Endothelial cell of umbilical vein (primary cell): Measurements from ENCODE around the gene ZC3H7A. TPM values are rescaled to one million over a fixed set of nuclear protein-coding genes. Genes with fewer than 3 reads are reported as not detected.

Experiments used
- BruUV-seq: library from RNA; stranded (reverse); fragments of 400-500 nt; replicated peaks from 2 replicates; lab custom pipeline; 2021; lab: Mats Ljungman, UMichigan
- CTCF ChIA-PET: fragments of 300-600, 350-600 bp; sonication (Branson Sonifier 250); formaldehyde crosslinking; loops from one replicate; lab custom pipeline; 2021; ENCODE audit warnings: antibody characterized with exemption, inconsistent platforms; lab: Charles Lee
- POLR2A ChIA-PET: fragments of 300-600, 350-600 bp; sonication (Branson Sonifier 250); formaldehyde crosslinking; loops from one replicate; lab custom pipeline; 2021; ENCODE audit warnings: antibody characterized with exemption, inconsistent platforms; lab: Charles Lee
- DNase-seq: peaks from one replicate; pipeline ENCODE4 v3.0.0-alpha.2; 2011; ENCODE audit warnings: low read depth, low spot score
- FAIRE-seq: peaks from 2 replicates; lab custom pipeline; 2011; peaks lifted over from hg19 to GRCh38; lab: Jason Lieb, UNC
- H2AFZ ChIP-seq: 2 replicates; pipeline ENCODE4 v1.6.0; 2012; ENCODE audit warnings: low read depth, low read length, control low read depth, inconsistent platforms
- H3K27ac ChIP-seq: 2 replicates; pipeline ENCODE4 v1.5.1; 2011; ENCODE audit warnings: low read depth, mild to moderate bottlenecking, control low read depth, low read length, moderate library complexity; ENCODE audit not compliant: insufficient read depth
- H3K27me3 ChIP-seq, 2 experiments: 2 replicates each; pipeline versions ENCODE4 v1.6.0 to v1.6.1; 2011; ENCODE audit warnings: low read length in 2 of 2, mixed read lengths in 1 of 2; ENCODE audit not compliant: control insufficient read depth in 2 of 2, insufficient read depth in 2 of 2
- H3K36me3 ChIP-seq, 2 experiments: 2 replicates in 1 of 2; 3 replicates in 1 of 2; pipeline ENCODE4 v1.5.1; 2011; ENCODE audit warnings: low read length in 2 of 2, mild to moderate bottlenecking in 1 of 2, moderate library complexity in 1 of 2; ENCODE audit not compliant: control insufficient read depth in 2 of 2, insufficient read depth in 2 of 2; ENCODE audit errors: extremely low read depth in 1 of 2
- H3K4me1 ChIP-seq: 3 replicates; pipeline ENCODE4 v1.5.1; 2011; ENCODE audit warnings: mild to moderate bottlenecking, low read length; ENCODE audit not compliant: control insufficient read depth, insufficient read depth; ENCODE audit errors: extremely low read depth
- H3K4me2 ChIP-seq: 2 replicates; pipeline ENCODE4 v1.6.1; 2011; ENCODE audit warnings: low read length, control low read depth, mixed read lengths; ENCODE audit not compliant: insufficient read depth
- H3K4me3 ChIP-seq, 3 experiments: fragments of 200-600 bp in 1 of 3; sonication (generic), shearing (Covaris generic) in 1 of 3; replicated peaks in 1 of 3; 2 replicates each; pipeline ENCODE4 v1.5.1; 2011 to 2016; ENCODE audit warnings: control low read depth in 3 of 3, low read length in 3 of 3, mild to moderate bottlenecking in 2 of 3, inconsistent platforms in 1 of 3, low read depth in 1 of 3, moderate library complexity in 1 of 3; ENCODE audit not compliant: insufficient read depth in 1 of 3
- H3K79me2 ChIP-seq: 2 replicates; pipeline ENCODE4 v1.6.0; 2012; ENCODE audit warnings: low read length, inconsistent platforms; ENCODE audit not compliant: control insufficient read depth, insufficient read depth
- H3K9ac ChIP-seq: replicated peaks from 2 replicates; pipeline ENCODE3; 2011; ENCODE audit warnings: low read length, control low read depth; ENCODE audit not compliant: insufficient read depth; ENCODE audit errors: extremely low read depth
- H3K9me1 ChIP-seq: replicated peaks from 3 replicates; pipeline ENCODE4 v1.6.0; 2011; ENCODE audit warnings: mild to moderate bottlenecking, low read length; ENCODE audit not compliant: control insufficient read depth, insufficient read depth; ENCODE audit errors: extremely low read depth
- H3K9me3 ChIP-seq: replicated peaks from 2 replicates; pipeline ENCODE4 v1.5.1; 2012; ENCODE audit warnings: low read length, inconsistent platforms; ENCODE audit not compliant: control insufficient read depth, insufficient read depth
- H4K20me1 ChIP-seq: replicated peaks from 2 replicates; pipeline ENCODE3; 2011; ENCODE audit warnings: mild to moderate bottlenecking, low read length; ENCODE audit not compliant: control insufficient read depth, insufficient read depth; ENCODE audit errors: extremely low read depth
- EZH2 ChIP-seq: IDR thresholded peaks from 2 replicates; pipeline ENCODE4 v1.6.1; 2012; ENCODE audit warnings: borderline replicate concordance, low read depth, mild to moderate bottlenecking, moderate library complexity, low read length, inconsistent platforms; ENCODE audit not compliant: severe bottlenecking
- FOS ChIP-seq: IDR thresholded peaks from 2 replicates; pipeline ENCODE4 v1.6.1; 2011; ENCODE audit warnings: mild to moderate bottlenecking, low read length, moderate library complexity, borderline replicate concordance; ENCODE audit not compliant: insufficient read depth
- GATA2 ChIP-seq: IDR thresholded peaks from 2 replicates; pipeline ENCODE4 v1.7.0; 2011; ENCODE audit warnings: low read depth, mild to moderate bottlenecking, moderate library complexity, mixed read lengths, low read length; ENCODE audit not compliant: insufficient read length, insufficient read depth
- JUN ChIP-seq: IDR thresholded peaks from 2 replicates; pipeline ENCODE4 v1.6.1; 2011; ENCODE audit warnings: borderline replicate concordance, low read depth; ENCODE audit not compliant: insufficient read length, insufficient read depth
- MYC ChIP-seq: IDR thresholded peaks from one replicate; pipeline ENCODE4 v1.6.1; 2011; ENCODE audit warnings: mild to moderate bottlenecking, low read depth, low read length
- POLR2A ChIP-seq: IDR thresholded peaks from 2 replicates; pipeline ENCODE4 v1.6.1; 2012; ENCODE audit warnings: low read depth, mild to moderate bottlenecking, control low read depth, low read length
- POLR2AphosphoS5 ChIP-seq: IDR thresholded peaks from 2 replicates; pipeline ENCODE4 v1.6.1; 2012; ENCODE audit warnings: low read depth, mild to moderate bottlenecking, control low read depth, low read length, moderate library complexity; ENCODE audit not compliant: insufficient read depth
- dilution Hi-C: fragments of 300-500 bp; cut with MboI; formaldehyde crosslinking; loops from one replicate; pipeline ENCODE4 v1.15.0; 2019; ENCODE audit warnings: low sequenced_read_pairs; ENCODE audit not compliant: extremely low pct_ligation_motif_present
- intact Hi-C: fragments of 100-400 bp; cut with micrococcal nuclease; formaldehyde crosslinking; loops from one replicate; pipeline ENCODE4 v1.10.0; 2022
- polyA plus RNA-seq, 4 experiments: library from polyadenylated mRNA; depleted of rRNA in 3 of 4; stranded (reverse) in 3 of 4; unstranded in 1 of 4; fragments of >200 nt; gene quantifications; 2 replicates each; pipeline versions ENCODE4 v1.2.1 to v1.2.3, GENCODE V29; 2011 to 2012; ENCODE audit warnings: missing spikeins in 1 of 4
- small RNA-seq: library from RNA; depleted of rRNA; stranded (forward); fragments of <200 nt; gene quantifications from one replicate; pipeline ENCODE3, GENCODE V24; 2012; ENCODE audit warnings: low replicate concordance, low read depth; ENCODE audit not compliant: insufficient read depth, insufficient read length
- total RNA-seq: library from RNA; stranded (reverse); gene quantifications from 2 replicates; pipeline ENCODE4 v1.2.3, GENCODE V29; 2021
- TF ChIP-seq, protein P1 (sequence below): IDR thresholded peaks from 2 replicates; pipeline ENCODE4 v1.6.1; 2011; ENCODE audit not compliant: insufficient read depth, insufficient read length
- TF ChIP-seq, protein P2 (sequence below), 2 donors: IDR thresholded peaks; 1 replicate in 1 of 2; 2 replicates in 1 of 2; pipeline ENCODE4 v1.5.1; 2011; ENCODE audit warnings: low read length in 2 of 2, mild to moderate bottlenecking in 2 of 2, moderate library complexity in 2 of 2, control low read depth in 1 of 2, inconsistent platforms in 1 of 2, low read depth in 1 of 2; ENCODE audit not compliant: insufficient read depth in 1 of 2; ENCODE audit errors: extremely low read depth in 1 of 2

ZC3H7A gene
- total and polyA plus RNA-seq, 2 donors (not counting 3 experiments of a cell fraction or from before 2014, with no cell fraction given) = 44.1 to 78.0 TPM

GRCh38 chr16:11705311-11706025 is 91.6 kb downstream of the ZC3H7A start:
- dilution Hi-C loops = no loop called here

More at GRCh38 chr16:11705311-11706025, 91.6 kb downstream of the ZC3H7A start:
- ChIA-PET POLR2A (no interaction called here), CTCF (interaction anchor here (1.1 kb wide), 1 partner anchor 9 kb away, joined by 5 read pairs; no protein-coding TSS in a partner anchor)
- H3K9ac ChIP-seq = no peak overlapping the region
- H3K4me3 ChIP-seq = no peak overlapping the region
- no TSS peak for BruUV-seq
- H3K4me1 ChIP-seq = no peaks in the 10 kb centered on the region
- no peak overlapping the region for H3K4me2 ChIP-seq
- no peaks in the 10 kb centered on the region for H3K27me3 ChIP-seq
- H3K36me3 ChIP-seq = peaks cover under 1 to 9% of the 10 kb centered on the region in 2 experiments
- no peaks in the 10 kb centered on the region for H4K20me1 ChIP-seq
- H3K9me3 ChIP-seq = no peaks in the 10 kb centered on the region
- intact Hi-C loops = no loop called here
- no peak for FAIRE-seq
- H2AFZ ChIP-seq = no peak overlapping the region
- peaks cover 5% of the 10 kb centered on the region for H3K79me2 ChIP-seq
- H3K9me1 ChIP-seq = no peaks in the 10 kb centered on the region
- no peak for DNase-seq
- TF ChIP-seq MYC (no peak), FOS (no peak), POLR2AphosphoS5 (no peak), POLR2A (no peak), EZH2 (no peak), JUN (no peak), GATA2 (no peak)
- TF ChIP-seq, protein P1, sequence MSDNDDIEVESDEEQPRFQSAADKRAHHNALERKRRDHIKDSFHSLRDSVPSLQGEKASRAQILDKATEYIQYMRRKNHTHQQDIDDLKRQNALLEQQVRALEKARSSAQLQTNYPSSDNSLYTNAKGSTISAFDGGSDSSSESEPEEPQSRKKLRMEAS = no peak
- TF ChIP-seq, protein P2, sequence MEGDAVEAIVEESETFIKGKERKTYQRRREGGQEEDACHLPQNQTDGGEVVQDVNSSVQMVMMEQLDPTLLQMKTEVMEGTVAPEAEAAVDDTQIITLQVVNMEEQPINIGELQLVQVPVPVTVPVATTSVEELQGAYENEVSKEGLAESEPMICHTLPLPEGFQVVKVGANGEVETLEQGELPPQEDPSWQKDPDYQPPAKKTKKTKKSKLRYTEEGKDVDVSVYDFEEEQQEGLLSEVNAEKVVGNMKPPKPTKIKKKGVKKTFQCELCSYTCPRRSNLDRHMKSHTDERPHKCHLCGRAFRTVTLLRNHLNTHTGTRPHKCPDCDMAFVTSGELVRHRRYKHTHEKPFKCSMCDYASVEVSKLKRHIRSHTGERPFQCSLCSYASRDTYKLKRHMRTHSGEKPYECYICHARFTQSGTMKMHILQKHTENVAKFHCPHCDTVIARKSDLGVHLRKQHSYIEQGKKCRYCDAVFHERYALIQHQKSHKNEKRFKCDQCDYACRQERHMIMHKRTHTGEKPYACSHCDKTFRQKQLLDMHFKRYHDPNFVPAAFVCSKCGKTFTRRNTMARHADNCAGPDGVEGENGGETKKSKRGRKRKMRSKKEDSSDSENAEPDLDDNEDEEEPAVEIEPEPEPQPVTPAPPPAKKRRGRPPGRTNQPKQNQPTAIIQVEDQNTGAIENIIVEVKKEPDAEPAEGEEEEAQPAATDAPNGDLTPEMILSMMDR (IDR thresholded peaks at IDR 0.05; ENCODE audit: extremely low read depth in 1 of 2, insufficient read depth in 1 of 2, low read depth in 1 of 2, low read length in 2 of 2) = no peak
- no peak overlapping the region for H3K27ac ChIP-seq

Small RNA genes lying within 50 kb of the gene (small RNA-seq; reads per million reads assigned to genes)
- not detected for gene RF00017

Other genes starting within 250 kb of the ZC3H7A start
- 15.2 and 17.4 TPM in 2 replicates for gene LITAF, start 210.3 kb downstream of the ZC3H7A start, total RNA-seq
- 27.2 and 36.1 TPM in 2 replicates for gene LITAF, start 210.3 kb downstream of the ZC3H7A start, polyA plus RNA-seq
- gene SNN, start 128.8 kb downstream of the ZC3H7A start, total RNA-seq = 20.7 and 24.1 TPM in 2 replicates
- gene SNN, start 128.8 kb downstream of the ZC3H7A start, polyA plus RNA-seq = 17.7 and 19.1 TPM in 2 replicates
- gene TXNDC11, start 54.4 kb downstream of the ZC3H7A start, total RNA-seq = 37.1 and 42.5 TPM in 2 replicates
- gene TXNDC11, start 54.4 kb downstream of the ZC3H7A start, polyA plus RNA-seq = 66.0 and 66.8 TPM in 2 replicates
- 127 and 132 TPM in 2 replicates for gene RSL1D1, start 54.3 kb upstream of the ZC3H7A start, total RNA-seq
- 9.5 and 17.0 TPM in 2 replicates for gene RSL1D1, start 54.3 kb upstream of the ZC3H7A start, polyA plus RNA-seq
- gene GSPT1, start 118.7 kb upstream of the ZC3H7A start, total RNA-seq = 137 and 152 TPM in 2 replicates
- 31.2 and 40.3 TPM in 2 replicates for gene GSPT1, start 118.7 kb upstream of the ZC3H7A start, polyA plus RNA-seq
- gene NPIPB2, start 144.8 kb upstream of the ZC3H7A start, total RNA-seq = 11.7 and 15.4 TPM in 2 replicates
- gene NPIPB2, start 144.8 kb upstream of the ZC3H7A start, polyA plus RNA-seq = 5.8 and 8.7 TPM in 2 replicates
- gene TNFRSF17, start 168.0 kb upstream of the ZC3H7A start, total RNA-seq = not detected in 2 replicates
- gene TNFRSF17, start 168.0 kb upstream of the ZC3H7A start, polyA plus RNA-seq = not detected in 2 replicates
- 18.2 and 20.3 TPM in 2 replicates for gene SNX29, start 179.5 kb upstream of the ZC3H7A start, total RNA-seq
- 4.1 and 4.2 TPM in 2 replicates for gene SNX29, start 179.5 kb upstream of the ZC3H7A start, polyA plus RNA-seq